ENCODE results near the gene TMEM14B. TPM values are rescaled to one million over a fixed set of nuclear protein-coding genes. Genes with fewer than 3 reads are reported as not detected.
"Not testable (repeated sequence)": the region's sequence is repeated elsewhere in the genome, so short reads cannot be mapped to it uniquely, and the experiment has no call there.

The TMEM14B gene
- total RNA-seq, 2 experiments from 2014 or later, result 103 to 125 TPM

GRCh38 chr6:10746915-10747250, 722 bp upstream of the TMEM14B start:
- no peaks in the 10 kb centered on the region for H3K9me3 ChIP-seq (ENCODE audit: low read length)
- peaks cover 27% of the 10 kb centered on the region for H3K4me1 ChIP-seq (ENCODE audit: insufficient read depth, low read length, poor library complexity, severe bottlenecking)
- H4K20me1 ChIP-seq (ENCODE audit: insufficient read depth, low read length), result no peaks in the 10 kb centered on the region
- peak overlapping the region; percentile 77 for H3K4me3 ChIP-seq (ENCODE audit: low read depth, low read length, poor library complexity, severe bottlenecking)
- no peaks in the 10 kb centered on the region for H3K9me2 ChIP-seq (ENCODE audit: insufficient read depth, low read length)
- H2AFZ ChIP-seq (ENCODE audit: low read length), result peak overlapping the region; percentile 85
- no peak for TF ChIP-seq EZH2phosphoT487 (IDR thresholded peaks at IDR 0.05; ENCODE audit: borderline replicate concordance, low read depth, low read length)
- TF ChIP-seq CTCF (conservative IDR thresholded peaks at IDR 0.05; ENCODE audit: low read length), result no peak
- no peak for DNase-seq (ENCODE audit: low spot score)
- H3K4me2 ChIP-seq (ENCODE audit: low read length), result peak overlapping the region; percentile 81
- TSS peak; percentile 87 for BruUV-seq (replicated peaks)
- intact Hi-C loops (cut with micrococcal nuclease; ENCODE audit: unreplicated experiment), result loop anchor here (1.0 to 5.0 kb wide), 5 partner anchors 24 to 235 kb away; partner anchors contain the start of gene TMEM14C
- CTCF ChIA-PET (ENCODE audit: unreplicated experiment), result no interaction called here
- peak overlapping the region; percentile 44 for H3K27ac ChIP-seq (ENCODE audit: low read depth, low read length, poor library complexity, severe bottlenecking)
- peaks cover 24% of the 10 kb centered on the region for H3K36me3 ChIP-seq (ENCODE audit: insufficient read depth, low read length)
- POLR2A ChIA-PET, result interaction anchor here (0.6 to 3.6 kb wide), 17 partner anchors 9 to 299 kb away, joined by 3 to 22 read pairs (median 5); partner anchors contain the start of genes C6orf52, PAK1IP1 and TMEM14C
- H3K79me2 ChIP-seq (ENCODE audit: insufficient read depth, low read depth, low read length), result peaks cover 31% of the 10 kb centered on the region

GRCh38 chr6:10749734-10750133, 2.1 kb downstream of the TMEM14B start:
- ChIA-PET POLR2A (interaction anchor here (1.0 kb wide), 1 partner anchor 12 kb away, joined by 5 read pairs; no protein-coding TSS in a partner anchor), CTCF (ENCODE audit: unreplicated experiment) (no interaction called here)
- Histone ChIP-seq H3K27ac (ENCODE audit: low read depth, low read length, poor library complexity, severe bottlenecking) (no peak overlapping the region), H3K9me2 (ENCODE audit: insufficient read depth, low read length) (no peaks in the 10 kb centered on the region), H3K9me3 (ENCODE audit: low read length) (no peaks in the 10 kb centered on the region), H3K4me2 (ENCODE audit: low read length) (peak overlapping the region; percentile 92), H3K79me2 (ENCODE audit: insufficient read depth, low read depth, low read length) (peaks cover 31% of the 10 kb centered on the region), H3K4me1 (ENCODE audit: insufficient read depth, low read length, poor library complexity, severe bottlenecking) (peaks cover 27% of the 10 kb centered on the region), H3K4me3 (ENCODE audit: low read depth, low read length, poor library complexity, severe bottlenecking) (no peak overlapping the region), H2AFZ (ENCODE audit: low read length) (no peak overlapping the region), H4K20me1 (ENCODE audit: insufficient read depth, low read length) (no peaks in the 10 kb centered on the region), H3K36me3 (ENCODE audit: insufficient read depth, low read length) (peaks cover 50% of the 10 kb centered on the region)
- no TSS peak for BruUV-seq (replicated peaks)
- DNase-seq (ENCODE audit: low spot score), result no peak
- TF ChIP-seq CTCF (conservative IDR thresholded peaks at IDR 0.05; ENCODE audit: low read length) (no peak), EZH2phosphoT487 (IDR thresholded peaks at IDR 0.05; ENCODE audit: borderline replicate concordance, low read depth, low read length) (no peak)
- intact Hi-C loops (cut with micrococcal nuclease; ENCODE audit: unreplicated experiment), result loop anchor here (5.0 kb wide), 1 partner anchor 237 kb away; no protein-coding TSS in a partner anchor

DNA sequence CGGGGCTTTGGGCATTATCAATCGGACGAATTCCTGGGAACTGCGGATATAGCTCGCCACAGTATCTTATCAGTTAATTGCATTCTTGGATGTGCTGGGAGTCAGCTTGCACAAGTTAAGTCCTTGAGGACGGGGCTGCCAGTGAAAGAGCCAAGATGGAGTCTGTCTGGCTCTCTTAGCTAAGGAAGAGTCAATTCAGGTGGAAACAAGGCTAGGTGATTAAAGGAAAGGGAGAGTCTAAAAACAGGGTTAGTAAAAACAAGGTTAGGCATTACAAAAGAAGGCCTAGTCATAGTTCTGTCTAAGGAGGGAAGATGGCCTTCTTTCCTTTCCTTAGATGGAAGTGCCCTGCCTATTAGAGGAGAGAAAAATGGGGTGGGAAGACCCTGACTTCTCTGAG, 3.0 kb downstream of the TMEM14B start:
- DNase-seq (ENCODE audit: low spot score); H3K9me3 ChIP-seq (ENCODE audit: low read length); BruUV-seq (replicated peaks); H3K4me3 ChIP-seq (ENCODE audit: low read depth, low read length, poor library complexity, severe bottlenecking); intact Hi-C loops (cut with micrococcal nuclease; ENCODE audit: unreplicated experiment); CTCF ChIA-PET (ENCODE audit: unreplicated experiment); H3K9me2 ChIP-seq (ENCODE audit: insufficient read depth, low read length); H3K27ac ChIP-seq (ENCODE audit: low read depth, low read length, poor library complexity, severe bottlenecking); H2AFZ ChIP-seq (ENCODE audit: low read length); H4K20me1 ChIP-seq (ENCODE audit: insufficient read depth, low read length); H3K4me2 ChIP-seq (ENCODE audit: low read length): not testable (repeated sequence)
- POLR2A ChIA-PET, result interaction anchor here (0.6 to 1.0 kb wide), 3 partner anchors 13 to 189 kb away, joined by 3 to 5 read pairs (median 4); no protein-coding TSS in a partner anchor
- H3K79me2 ChIP-seq (ENCODE audit: insufficient read depth, low read depth, low read length), result peaks cover 31% of the 10 kb centered on the region
- H3K36me3 ChIP-seq (ENCODE audit: insufficient read depth, low read length), result peaks cover 59% of the 10 kb centered on the region
- H3K4me1 ChIP-seq (ENCODE audit: insufficient read depth, low read length, poor library complexity, severe bottlenecking), result peaks cover 27% of the 10 kb centered on the region

- POLR2A ChIA-PET; H3K4me2 ChIP-seq (ENCODE audit: low read length); BruUV-seq (replicated peaks); H2AFZ ChIP-seq (ENCODE audit: low read length); H3K4me3 ChIP-seq (ENCODE audit: low read depth, low read length, poor library complexity, severe bottlenecking); H3K9me3 ChIP-seq (ENCODE audit: low read length); H4K20me1 ChIP-seq (ENCODE audit: insufficient read depth, low read length); H3K27ac ChIP-seq (ENCODE audit: low read depth, low read length, poor library complexity, severe bottlenecking); intact Hi-C loops (cut with micrococcal nuclease; ENCODE audit: unreplicated experiment); CTCF ChIA-PET (ENCODE audit: unreplicated experiment); H3K9me2 ChIP-seq (ENCODE audit: insufficient read depth, low read length); DNase-seq (ENCODE audit: low spot score): not testable (repeated sequence)
- Histone ChIP-seq H3K79me2 (ENCODE audit: insufficient read depth, low read depth, low read length) (peaks cover 29% of the 10 kb centered on the region), H3K4me1 (ENCODE audit: insufficient read depth, low read length, poor library complexity, severe bottlenecking) (peaks cover 19% of the 10 kb centered on the region), H3K36me3 (ENCODE audit: insufficient read depth, low read length) (peaks cover 70% of the 10 kb centered on the region)
Observed at GRCh38 chr6:10751757-10752156, 4.2 kb downstream of the TMEM14B start.
